Nephron progenitor cell (in vitro differentiated cells): ENCODE measurements around the gene VWA8.
A peak's percentile ranks its signal among the peaks of the same experiment; 100 is the strongest.

ENCODE experiments used
- DNase-seq: peaks from one replicate; pipeline ENCODE4 v3.0.0; 2021
- H3K27ac Mint-ChIP-seq: 2 replicates; pipeline ENCODE4 v1.8.0; 2021; ENCODE audit warnings: mild to moderate bottlenecking, moderate library complexity, mixed read lengths
- H3K27me3 Mint-ChIP-seq: 2 replicates; pipeline ENCODE4 v1.8.0; 2021; ENCODE audit warnings: mild to moderate bottlenecking, low read depth, mixed read lengths; ENCODE audit not compliant: poor library complexity
- H3K36me3 Mint-ChIP-seq: 2 replicates; pipeline ENCODE4 v1.8.0; 2021; ENCODE audit warnings: low read depth, mixed read lengths
- H3K4me1 Mint-ChIP-seq: 2 replicates; pipeline ENCODE4 v1.8.0; 2021; ENCODE audit warnings: mixed read lengths
- H3K4me3 Mint-ChIP-seq: 2 replicates; pipeline ENCODE4 v1.8.0; 2021; ENCODE audit warnings: mild to moderate bottlenecking, moderate library complexity, mixed read lengths
- H3K9me3 Mint-ChIP-seq: 2 replicates; pipeline ENCODE4 v1.8.0; 2021; ENCODE audit warnings: mild to moderate bottlenecking, moderate library complexity, mixed read lengths
- CTCF ChIP-seq: fragments of 200-600 bp; sonication (generic); IDR thresholded peaks from 2 replicates; pipeline ENCODE4 v1.5.0; 2021; ENCODE audit warnings: antibody characterized with exemption

VWA8 gene

GRCh38 chr13:41960637-41961465, at the start of gene VWA8:
Gene VWA8 (minus strand): TSS chr13:41961109. CDS start chr13:41961015, 94 bp downstream.
- H3K27me3 Mint-ChIP-seq = peaks cover 9% of the 10 kb centered on the region
- peak; percentile 81 for DNase-seq
- no peaks in the 10 kb centered on the region for H3K36me3 Mint-ChIP-seq
- no peaks in the 10 kb centered on the region for H3K9me3 Mint-ChIP-seq
- H3K4me1 Mint-ChIP-seq = peaks cover 33% of the 10 kb centered on the region
- H3K4me3 Mint-ChIP-seq = peak within 1 kb of the TSS; percentile 93
- peak within 1 kb of the TSS; percentile 79 for H3K27ac Mint-ChIP-seq
- no peak for TF ChIP-seq CTCF

- Mint-ChIP-seq H3K27ac (no peak overlapping the region), H3K4me1 (peaks cover 6% of the 10 kb centered on the region), H3K36me3 (no peaks in the 10 kb centered on the region), H3K27me3 (no peaks in the 10 kb centered on the region), H3K4me3 (no peak overlapping the region), H3K9me3 (no peaks in the 10 kb centered on the region)
- TF ChIP-seq CTCF = no peak
- no peak for DNase-seq
These were observed 48.1 kb upstream of the VWA8 start for GRCh38 chr13:42009057-42009456.

- H3K27me3 Mint-ChIP-seq = no peaks in the 10 kb centered on the region
- DNase-seq = no peak
- H3K4me1 Mint-ChIP-seq = peaks cover 6% of the 10 kb centered on the region
- TF ChIP-seq CTCF = no peak
- H3K4me3 Mint-ChIP-seq = no peak overlapping the region
- no peaks in the 10 kb centered on the region for H3K9me3 Mint-ChIP-seq
- no peaks in the 10 kb centered on the region for H3K36me3 Mint-ChIP-seq
- H3K27ac Mint-ChIP-seq = no peak overlapping the region
These were observed 46.9 kb upstream of the VWA8 start for GRCh38 chr13:42007844-42008243.

- Mint-ChIP-seq H3K9me3 (no peaks in the 10 kb centered on the region), H3K4me3 (no peak overlapping the region), H3K36me3 (no peaks in the 10 kb centered on the region), H3K27me3 (peaks cover 7% of the 10 kb centered on the region), H3K4me1 (peaks cover 17% of the 10 kb centered on the region), H3K27ac (no peak overlapping the region)
- TF ChIP-seq CTCF = no peak
- DNase-seq = no peak
These were observed 41.2 kb upstream of the VWA8 start for GRCh38 chr13:42002066-42002465.

- no peak for TF ChIP-seq CTCF
- DNase-seq = peak; percentile 9
- H3K4me3 Mint-ChIP-seq = no peak overlapping the region
- peak overlapping the region; percentile 9 for H3K27ac Mint-ChIP-seq
- no peaks in the 10 kb centered on the region for H3K36me3 Mint-ChIP-seq
- peaks cover 17% of the 10 kb centered on the region for H3K4me1 Mint-ChIP-seq
- peaks cover 7% of the 10 kb centered on the region for H3K27me3 Mint-ChIP-seq
- no peaks in the 10 kb centered on the region for H3K9me3 Mint-ChIP-seq
These were observed 40.7 kb upstream of the VWA8 start for GRCh38 chr13:42001580-42001979.

- no peak for TF ChIP-seq CTCF
- no peak overlapping the region for H3K4me3 Mint-ChIP-seq
- H3K9me3 Mint-ChIP-seq = no peaks in the 10 kb centered on the region
- H3K4me1 Mint-ChIP-seq = peaks cover 17% of the 10 kb centered on the region
- peaks cover 7% of the 10 kb centered on the region for H3K27me3 Mint-ChIP-seq
- no peaks in the 10 kb centered on the region for H3K36me3 Mint-ChIP-seq
- no peak overlapping the region for H3K27ac Mint-ChIP-seq
- DNase-seq = no peak
These were observed 39.9 kb upstream of the VWA8 start for GRCh38 chr13:42000846-42001245.
